ENCODE data around the gene CTNNBIP1. TPM values are rescaled to one million over a fixed set of nuclear protein-coding genes. Genes with fewer than 3 reads are reported as not detected.
A peak's percentile ranks its signal among the peaks of the same experiment; 100 is the strongest.

The CTNNBIP1 gene
- total RNA-seq, 2 experiments from 2014 or later = 9.0 to 9.6 TPM

GRCh38 chr1:9827558-9828185 lies 82.4 kb downstream of the CTNNBIP1 start:
- Mint-ChIP-seq H3K4me3 (no peak overlapping the region), H3K9me3 (no peaks in the 10 kb centered on the region), H3K27ac (no peak overlapping the region), H3K27me3 (peaks cover 9% of the 10 kb centered on the region), H3K4me1 (ENCODE audit: low read depth) (peaks cover 21% of the 10 kb centered on the region), H3K36me3 (ENCODE audit: low read depth) (peaks cover 2% of the 10 kb centered on the region)
- peak; percentile 41 for DNase-seq
- peak; percentile 33 for TF ChIP-seq CTCF (IDR thresholded peaks at IDR 0.05)
- CTCF ChIA-PET = interaction anchor here (0.6 to 3.6 kb wide), 7 partner anchors 12 to 105 kb away, joined by 3 to 36 read pairs (median 4); no protein-coding TSS in a partner anchor
- ATAC-seq = no peak
- POLR2A ChIA-PET = no interaction called here
- intact Hi-C loops (cut with micrococcal nuclease) = no loop called here

GRCh38 chr1:9826616-9827015 lies 83.5 kb downstream of the CTNNBIP1 start:
- Mint-ChIP-seq H3K27me3 (peaks cover 9% of the 10 kb centered on the region), H3K27ac (no peak overlapping the region), H3K4me1 (ENCODE audit: low read depth) (peaks cover 30% of the 10 kb centered on the region), H3K36me3 (ENCODE audit: low read depth) (peaks cover 2% of the 10 kb centered on the region), H3K9me3 (no peaks in the 10 kb centered on the region), H3K4me3 (no peak overlapping the region)
- intact Hi-C loops (cut with micrococcal nuclease) = no loop called here
- ChIA-PET POLR2A (interaction anchor here (1.2 to 1.3 kb wide), 3 partner anchors 27 to 37 kb away, joined by 3 to 6 read pairs (median 3); no protein-coding TSS in a partner anchor), CTCF (interaction anchor here (0.5 to 3.6 kb wide), 7 partner anchors 24 to 237 kb away, joined by 3 to 36 read pairs (median 3); no protein-coding TSS in a partner anchor)
- no peak for TF ChIP-seq CTCF (IDR thresholded peaks at IDR 0.05)
- DNase-seq (no peak), ATAC-seq (no peak)

GRCh38 chr1:9826087-9826486 lies 84.0 kb downstream of the CTNNBIP1 start:
- no peak for TF ChIP-seq CTCF (IDR thresholded peaks at IDR 0.05)
- Mint-ChIP-seq H3K27ac (no peak overlapping the region), H3K4me3 (no peak overlapping the region), H3K4me1 (ENCODE audit: low read depth) (peaks cover 31% of the 10 kb centered on the region), H3K27me3 (peaks cover 9% of the 10 kb centered on the region), H3K9me3 (no peaks in the 10 kb centered on the region), H3K36me3 (ENCODE audit: low read depth) (peaks cover 2% of the 10 kb centered on the region)
- CTCF ChIA-PET = interaction anchor here (0.5 to 3.6 kb wide), 7 partner anchors 23 to 236 kb away, joined by 3 to 36 read pairs (median 3); no protein-coding TSS in a partner anchor
- intact Hi-C loops (cut with micrococcal nuclease) = no loop called here
- no peak for DNase-seq
- ATAC-seq = no peak
- POLR2A ChIA-PET = interaction anchor here (0.7 to 1.3 kb wide), 4 partner anchors 18 to 37 kb away, joined by 3 to 6 read pairs (median 3); no protein-coding TSS in a partner anchor

GRCh38 chr1:9825093-9826074 lies 84.7 kb downstream of the CTNNBIP1 start:
- intact Hi-C loops (cut with micrococcal nuclease) = no loop called here
- ChIA-PET CTCF (interaction anchor here (1.0 to 3.6 kb wide), 4 partner anchors 37 to 236 kb away, joined by 3 to 36 read pairs (median 3); no protein-coding TSS in a partner anchor), POLR2A (interaction anchor here (0.7 to 1.3 kb wide), 4 partner anchors 17 to 38 kb away, joined by 3 to 6 read pairs (median 3); no protein-coding TSS in a partner anchor)
- DNase-seq = peak; percentile 60
- peaks cover 35% of the 10 kb centered on the region for H3K4me1 Mint-ChIP-seq (ENCODE audit: low read depth)
- no peak for TF ChIP-seq CTCF (IDR thresholded peaks at IDR 0.05)
- H3K4me3 Mint-ChIP-seq = peak overlapping the region; percentile 60
- H3K27ac Mint-ChIP-seq = peak overlapping the region; percentile 31
- peaks cover 9% of the 10 kb centered on the region for H3K27me3 Mint-ChIP-seq
- H3K36me3 Mint-ChIP-seq (ENCODE audit: low read depth) = peaks cover 2% of the 10 kb centered on the region
- no peaks in the 10 kb centered on the region for H3K9me3 Mint-ChIP-seq
- peak; percentile 34 for ATAC-seq
